Measurements from ENCODE around the gene CHST1. TPM values are rescaled to one million over a fixed set of nuclear protein-coding genes. Genes with fewer than 3 reads are reported as not detected.

CHST1 gene
- total and polyA plus RNA-seq, 7 experiments from 2014 or later, result not detected

GRCh38 chr11:45625611-45626010 lies 39.8 kb downstream of the CHST1 start:
- ChIA-PET CTCF (no interaction called here), POLR2A (no interaction called here)
- no peaks in the 10 kb centered on the region for H3K36me3 ChIP-seq (ENCODE audit: control insufficient read depth in 2 of 3, insufficient read depth in 3 of 3, low read length in 3 of 3)
- H3K4me3 Mint-ChIP-seq, result no peak overlapping the region
- peaks cover 0 to 4% (median 0%) of the 10 kb centered on the region in 5 donors for H3K36me3 Mint-ChIP-seq
- peaks cover 11 to 71% (median 61%) of the 10 kb centered on the region in 5 donors for H3K27me3 Mint-ChIP-seq
- H3K4me1 ChIP-seq (ENCODE audit: control insufficient read depth in 2 of 2, insufficient read depth in 2 of 2, low read length in 2 of 2), result no peaks in the 10 kb centered on the region
- DNase-seq (no peak), ATAC-seq (no peak)
- H3K9me3 ChIP-seq (ENCODE audit: control insufficient read depth in 2 of 3, low read length in 3 of 3), result peaks cover 0 to 10% (median 0%) of the 10 kb centered on the region in 3 experiments
- H3K4me3 ChIP-seq (ENCODE audit: low read length), result no peak overlapping the region
- peaks cover 4 to 28% (median 6%) of the 10 kb centered on the region in 11 donors for H3K9me3 Mint-ChIP-seq
- H3K27ac Mint-ChIP-seq, result no peak overlapping the region
- no peak overlapping the region for H3K27ac ChIP-seq (ENCODE audit: low read depth, low read length)
- no peaks in the 10 kb centered on the region for H3K27me3 ChIP-seq (ENCODE audit: control insufficient read depth in 2 of 2, insufficient read depth in 2 of 2, low read length in 2 of 2)
- intact Hi-C loops (cut with micrococcal nuclease), result no loop called here
- H3K4me1 Mint-ChIP-seq, result no peaks in the 10 kb centered on the region

- no peak overlapping the region for H3K27ac Mint-ChIP-seq
- Histone ChIP-seq H3K27me3 (ENCODE audit: control insufficient read depth in 2 of 2, insufficient read depth in 2 of 2, low read length in 2 of 2) (no peaks in the 10 kb centered on the region), H3K4me1 (ENCODE audit: control insufficient read depth in 2 of 2, insufficient read depth in 2 of 2, low read length in 2 of 2) (no peaks in the 10 kb centered on the region), H3K36me3 (ENCODE audit: control insufficient read depth in 2 of 3, insufficient read depth in 3 of 3, low read length in 3 of 3) (no peaks in the 10 kb centered on the region), H3K27ac (ENCODE audit: low read depth, low read length) (no peak overlapping the region), H3K9me3 (ENCODE audit: control insufficient read depth in 2 of 3, low read length in 3 of 3) (peaks cover 0 to 16% (median 0%) of the 10 kb centered on the region in 3 experiments), H3K4me3 (ENCODE audit: low read length) (no peak overlapping the region)
- ATAC-seq (no peak), DNase-seq (no peak)
- peaks cover 4 to 71% (median 57%) of the 10 kb centered on the region in 5 donors for H3K27me3 Mint-ChIP-seq
- no peaks in the 10 kb centered on the region for H3K4me1 Mint-ChIP-seq
- peaks cover 0 to 4% (median 0%) of the 10 kb centered on the region in 5 donors for H3K36me3 Mint-ChIP-seq
- peaks cover 4 to 42% (median 9%) of the 10 kb centered on the region in 11 donors for H3K9me3 Mint-ChIP-seq
- CTCF ChIA-PET, result no interaction called here
- intact Hi-C loops (cut with micrococcal nuclease), result no loop called here
- POLR2A ChIA-PET, result no interaction called here
- H3K4me3 Mint-ChIP-seq, result no peak overlapping the region
These were observed 41.3 kb downstream of the CHST1 start for GRCh38 chr11:45624095-45624494.

GRCh38 chr11:45622861-45623260 lies 42.6 kb downstream of the CHST1 start:
- Mint-ChIP-seq H3K27ac (no peak overlapping the region), H3K9me3 (peaks cover 0 to 30% (median 9%) of the 10 kb centered on the region in 11 donors), H3K4me1 (no peaks in the 10 kb centered on the region), H3K4me3 (no peak overlapping the region), H3K27me3 (peaks cover 4 to 65% (median 50%) of the 10 kb centered on the region in 5 donors), H3K36me3 (peaks cover 0 to 4% (median 0%) of the 10 kb centered on the region in 5 donors)
- H3K4me3 ChIP-seq (ENCODE audit: low read length), result no peak overlapping the region
- CTCF ChIA-PET, result no interaction called here
- H3K36me3 ChIP-seq (ENCODE audit: control insufficient read depth in 2 of 3, insufficient read depth in 3 of 3, low read length in 3 of 3), result no peaks in the 10 kb centered on the region
- H3K9me3 ChIP-seq (ENCODE audit: control insufficient read depth in 2 of 3, low read length in 3 of 3), result peaks cover 0 to 16% (median 0%) of the 10 kb centered on the region in 3 experiments
- H3K4me1 ChIP-seq (ENCODE audit: control insufficient read depth in 2 of 2, insufficient read depth in 2 of 2, low read length in 2 of 2), result no peaks in the 10 kb centered on the region
- POLR2A ChIA-PET, result no interaction called here
- no peak overlapping the region for H3K27ac ChIP-seq (ENCODE audit: low read depth, low read length)
- DNase-seq (no peak), ATAC-seq (no peak)
- no peaks in the 10 kb centered on the region for H3K27me3 ChIP-seq (ENCODE audit: control insufficient read depth in 2 of 2, insufficient read depth in 2 of 2, low read length in 2 of 2)
- intact Hi-C loops (cut with micrococcal nuclease), result no loop called here

- Mint-ChIP-seq H3K4me3 (no peak overlapping the region), H3K9me3 (peaks cover 0 to 24% (median 9%) of the 10 kb centered on the region in 11 donors), H3K27me3 (peaks cover 7 to 65% (median 51%) of the 10 kb centered on the region in 5 donors), H3K27ac (no peak overlapping the region), H3K36me3 (peaks cover 0 to 4% (median 0%) of the 10 kb centered on the region in 5 donors), H3K4me1 (no peaks in the 10 kb centered on the region)
- no peaks in the 10 kb centered on the region for H3K36me3 ChIP-seq (ENCODE audit: control insufficient read depth in 2 of 3, insufficient read depth in 3 of 3, low read length in 3 of 3)
- ATAC-seq, result no peak
- DNase-seq, result no peak
- no peak overlapping the region for H3K4me3 ChIP-seq (ENCODE audit: low read length)
- no peaks in the 10 kb centered on the region for H3K4me1 ChIP-seq (ENCODE audit: control insufficient read depth in 2 of 2, insufficient read depth in 2 of 2, low read length in 2 of 2)
- ChIA-PET CTCF (no interaction called here), POLR2A (no interaction called here)
- H3K27me3 ChIP-seq (ENCODE audit: control insufficient read depth in 2 of 2, insufficient read depth in 2 of 2, low read length in 2 of 2), result no peaks in the 10 kb centered on the region
- H3K9me3 ChIP-seq (ENCODE audit: control insufficient read depth in 2 of 3, low read length in 3 of 3), result peaks cover 0 to 16% (median 0%) of the 10 kb centered on the region in 3 experiments
- H3K27ac ChIP-seq (ENCODE audit: low read depth, low read length), result no peak overlapping the region
- intact Hi-C loops (cut with micrococcal nuclease), result no loop called here
These were observed 43.1 kb downstream of the CHST1 start for GRCh38 chr11:45622283-45622682.

GRCh38 chr11:45621588-45621987 lies 43.8 kb downstream of the CHST1 start:
- H3K4me1 ChIP-seq (ENCODE audit: control insufficient read depth in 2 of 2, insufficient read depth in 2 of 2, low read length in 2 of 2), result no peaks in the 10 kb centered on the region
- no peaks in the 10 kb centered on the region for H3K36me3 ChIP-seq (ENCODE audit: control insufficient read depth in 2 of 3, insufficient read depth in 3 of 3, low read length in 3 of 3)
- Mint-ChIP-seq H3K9me3 (peaks cover 0 to 20% (median 9%) of the 10 kb centered on the region in 11 donors), H3K36me3 (peaks cover 0 to 4% (median 0%) of the 10 kb centered on the region in 5 donors), H3K4me1 (no peaks in the 10 kb centered on the region), H3K27me3 (peaks cover 5 to 61% (median 47%) of the 10 kb centered on the region in 5 donors), H3K27ac (no peak overlapping the region), H3K4me3 (no peak overlapping the region)
- CTCF ChIA-PET, result no interaction called here
- H3K27me3 ChIP-seq (ENCODE audit: control insufficient read depth in 2 of 2, insufficient read depth in 2 of 2, low read length in 2 of 2), result no peaks in the 10 kb centered on the region
- DNase-seq (no peak), ATAC-seq (no peak)
- no peak overlapping the region for H3K4me3 ChIP-seq (ENCODE audit: low read length)
- no peak overlapping the region for H3K27ac ChIP-seq (ENCODE audit: low read depth, low read length)
- intact Hi-C loops (cut with micrococcal nuclease), result no loop called here
- H3K9me3 ChIP-seq (ENCODE audit: control insufficient read depth in 2 of 3, low read length in 3 of 3), result peaks cover 0 to 16% (median 0%) of the 10 kb centered on the region in 3 experiments
- POLR2A ChIA-PET, result no interaction called here

- Histone ChIP-seq H3K9me3 (ENCODE audit: control insufficient read depth in 2 of 3, low read length in 3 of 3) (peaks cover 0 to 16% (median 0%) of the 10 kb centered on the region in 3 experiments), H3K4me1 (ENCODE audit: control insufficient read depth in 2 of 2, insufficient read depth in 2 of 2, low read length in 2 of 2) (no peaks in the 10 kb centered on the region), H3K27me3 (ENCODE audit: control insufficient read depth in 2 of 2, insufficient read depth in 2 of 2, low read length in 2 of 2) (no peaks in the 10 kb centered on the region), H3K4me3 (ENCODE audit: low read length) (no peak overlapping the region), H3K36me3 (ENCODE audit: control insufficient read depth in 2 of 3, insufficient read depth in 3 of 3, low read length in 3 of 3) (no peaks in the 10 kb centered on the region), H3K27ac (ENCODE audit: low read depth, low read length) (no peak overlapping the region)
- intact Hi-C loops (cut with micrococcal nuclease), result no loop called here
- H3K27ac Mint-ChIP-seq, result no peak overlapping the region
- no peaks in the 10 kb centered on the region for H3K4me1 Mint-ChIP-seq
- ChIA-PET CTCF (no interaction called here), POLR2A (no interaction called here)
- peaks cover 0 to 20% (median 9%) of the 10 kb centered on the region in 11 donors for H3K9me3 Mint-ChIP-seq
- H3K27me3 Mint-ChIP-seq, result peaks cover 3 to 60% (median 39%) of the 10 kb centered on the region in 5 donors
- no peak overlapping the region for H3K4me3 Mint-ChIP-seq
- peaks cover 0 to 4% (median 0%) of the 10 kb centered on the region in 5 donors for H3K36me3 Mint-ChIP-seq
- DNase-seq, result no peak
- ATAC-seq, result no peak
These were observed 45.2 kb downstream of the CHST1 start for GRCh38 chr11:45620243-45620642.

- H3K27me3 Mint-ChIP-seq, result peaks cover 3 to 50% (median 33%) of the 10 kb centered on the region in 5 donors
- H3K4me1 Mint-ChIP-seq, result no peaks in the 10 kb centered on the region
- no peak for DNase-seq
These were observed 46.5 kb downstream of the CHST1 start for GRCh38 chr11:45618897-45619296.

More at GRCh38 chr11:45618897-45619296, 46.5 kb downstream of the CHST1 start:
- Mint-ChIP-seq H3K27ac (no peak overlapping the region), H3K36me3 (peaks cover 0 to 4% (median 0%) of the 10 kb centered on the region in 5 donors), H3K9me3 (peaks cover 0 to 20% (median 9%) of the 10 kb centered on the region in 11 donors), H3K4me3 (no peak overlapping the region)
- Histone ChIP-seq H3K27me3 (ENCODE audit: control insufficient read depth in 2 of 2, insufficient read depth in 2 of 2, low read length in 2 of 2) (no peaks in the 10 kb centered on the region), H3K36me3 (ENCODE audit: control insufficient read depth in 2 of 3, insufficient read depth in 3 of 3, low read length in 3 of 3) (no peaks in the 10 kb centered on the region), H3K4me3 (ENCODE audit: low read length) (no peak overlapping the region), H3K27ac (ENCODE audit: low read depth, low read length) (no peak overlapping the region), H3K9me3 (ENCODE audit: control insufficient read depth in 2 of 3, low read length in 3 of 3) (peaks cover 0 to 16% (median 0%) of the 10 kb centered on the region in 3 experiments), H3K4me1 (ENCODE audit: control insufficient read depth in 2 of 2, insufficient read depth in 2 of 2, low read length in 2 of 2) (no peaks in the 10 kb centered on the region)
- ChIA-PET CTCF (no interaction called here), POLR2A (no interaction called here)
- intact Hi-C loops (cut with micrococcal nuclease), result no loop called here
- no peak for ATAC-seq

All from naive thymus-derived CD4-positive, alpha-beta T cell (primary cell).